H9 (cell line): ENCODE measurements around the gene DOK5. TPM values are rescaled to one million over a fixed set of nuclear protein-coding genes. Genes with fewer than 3 reads are reported as not detected.

ENCODE experiments used
- DNase-seq: peaks from one replicate; pipeline ENCODE4 v3.0.0-alpha.2; 2017
- H2AFZ ChIP-seq: one replicate; pipeline ENCODE4 v1.6.1; 2013; ENCODE audit warnings: mild to moderate bottlenecking, low read length, control low read depth, moderate library complexity
- H2AK5ac ChIP-seq: 2 replicates; pipeline ENCODE4 v1.6.1; 2013; ENCODE audit warnings: low read length, control low read depth, mixed read lengths; ENCODE audit not compliant: insufficient read length
- H2BK120ac ChIP-seq: one replicate; pipeline ENCODE4 v1.6.1; 2013; ENCODE audit warnings: low read depth, mild to moderate bottlenecking, low read length, control low read depth, inconsistent platforms; ENCODE audit not compliant: poor library complexity, severe bottlenecking
- H2BK12ac ChIP-seq: 2 replicates; pipeline ENCODE4 v1.6.1; 2013; ENCODE audit warnings: low read length, control low read depth, mixed read lengths, low read depth; ENCODE audit not compliant: insufficient read length
- H2BK15ac ChIP-seq: 2 replicates; pipeline ENCODE4 v1.6.1; 2013; ENCODE audit warnings: low read depth, low read length, control low read depth
- H2BK20ac ChIP-seq: one replicate; pipeline ENCODE4 v1.6.1; 2013; ENCODE audit warnings: low read depth, mild to moderate bottlenecking, low read length, control low read depth, inconsistent platforms; ENCODE audit not compliant: poor library complexity, severe bottlenecking
- H2BK5ac ChIP-seq: 2 replicates; pipeline ENCODE4 v1.6.1; 2013; ENCODE audit warnings: low read length, control low read depth, mixed read lengths; ENCODE audit not compliant: insufficient read length
- H3K14ac ChIP-seq: 2 replicates; pipeline ENCODE4 v1.6.1; 2013; ENCODE audit warnings: low read length, control low read depth; ENCODE audit not compliant: insufficient read depth
- H3K18ac ChIP-seq: 2 replicates; pipeline ENCODE4 v1.6.1; 2013; ENCODE audit warnings: low read depth, mild to moderate bottlenecking, mixed read lengths, low read length, control low read depth; ENCODE audit not compliant: insufficient read length
- H3K23ac ChIP-seq: 2 replicates; pipeline ENCODE4 v1.6.1; 2013; ENCODE audit warnings: low read length, control low read depth, mixed read lengths, low read depth; ENCODE audit not compliant: insufficient read length
- H3K23me2 ChIP-seq: 2 replicates; pipeline ENCODE4 v1.6.1; 2013; ENCODE audit warnings: low read depth, mild to moderate bottlenecking, mixed read lengths, low read length, control low read depth; ENCODE audit not compliant: insufficient read length, poor library complexity, severe bottlenecking
- H3K27ac ChIP-seq: 2 replicates; pipeline ENCODE4 v1.5.1; 2013; ENCODE audit warnings: low read length, control low read depth, mixed read lengths, low read depth; ENCODE audit not compliant: insufficient read length
- H3K27me3 ChIP-seq: 2 replicates; pipeline ENCODE4 v1.6.1; 2013; ENCODE audit warnings: low read length, control low read depth, inconsistent platforms; ENCODE audit not compliant: insufficient read depth
- H3K4ac ChIP-seq: 2 replicates; pipeline ENCODE4 v1.6.1; 2013; ENCODE audit warnings: low read depth, mild to moderate bottlenecking, control low read depth, inconsistent platforms, low read length, moderate library complexity
- H3K4me1 ChIP-seq: 2 replicates; pipeline ENCODE4 v1.6.1; 2013; ENCODE audit warnings: low read length, control low read depth, inconsistent platforms; ENCODE audit not compliant: insufficient read depth
- H3K4me2 ChIP-seq: 2 replicates; pipeline ENCODE4 v1.6.1; 2013; ENCODE audit warnings: low read length, control low read depth, mixed read lengths; ENCODE audit not compliant: insufficient read length, insufficient read depth
- H3K56ac ChIP-seq: 2 replicates; pipeline ENCODE4 v1.6.1; 2013; ENCODE audit warnings: low read depth, mild to moderate bottlenecking, mixed read lengths, low read length, control low read depth; ENCODE audit not compliant: insufficient read length
- H3K79me1 ChIP-seq: 2 replicates; pipeline ENCODE4 v1.6.1; 2013; ENCODE audit warnings: low read depth, mild to moderate bottlenecking, moderate library complexity, low read length, control low read depth, inconsistent platforms; ENCODE audit not compliant: insufficient read depth, poor library complexity, severe bottlenecking
- H3K79me2 ChIP-seq: 2 replicates; pipeline ENCODE4 v1.6.1; 2013; ENCODE audit warnings: low read length, control low read depth, inconsistent platforms; ENCODE audit not compliant: insufficient read depth
- H3K9ac ChIP-seq: 2 replicates; pipeline ENCODE4 v1.6.1; 2013; ENCODE audit warnings: low read length, control low read depth, mixed read lengths; ENCODE audit not compliant: insufficient read length; ENCODE audit errors: extremely low read depth
- H3K9me3 ChIP-seq: one replicate; pipeline ENCODE4 v1.6.1; 2013; ENCODE audit warnings: low read depth, low read length, inconsistent platforms; ENCODE audit not compliant: control insufficient read depth
- H3T11ph ChIP-seq: one replicate; pipeline ENCODE4 v1.6.1; 2013; ENCODE audit warnings: mild to moderate bottlenecking, low read length, control low read depth, inconsistent platforms
- H4K20me1 ChIP-seq: one replicate; pipeline ENCODE4 v1.6.1; 2013; ENCODE audit not compliant: control insufficient read depth, insufficient read length, insufficient read depth
- H4K5ac ChIP-seq: 2 replicates; pipeline ENCODE4 v1.6.1; 2013; ENCODE audit warnings: low read depth, mild to moderate bottlenecking, mixed read lengths, low read length, control low read depth; ENCODE audit not compliant: insufficient read length
- H4K8ac ChIP-seq: replicated peaks from 2 replicates; pipeline ENCODE4 v1.6.1; 2013; ENCODE audit warnings: low read length, control low read depth, mixed read lengths, low read depth; ENCODE audit not compliant: insufficient read length
- H4K91ac ChIP-seq: 2 replicates; pipeline ENCODE4 v1.6.1; 2013; ENCODE audit warnings: low read depth, mild to moderate bottlenecking, moderate library complexity, mixed read lengths, low read length, control low read depth; ENCODE audit not compliant: insufficient read length
- H3K27ac Mint-ChIP-seq, 3 experiments: 2 replicates in 2 of 3; 3 replicates in 1 of 3; pipeline ENCODE4 v1.8.0; 2020 to 2021; ENCODE audit warnings: mixed read lengths in 3 of 3, mild to moderate bottlenecking in 1 of 3, moderate library complexity in 1 of 3
- H3K27me3 Mint-ChIP-seq: 2 replicates; pipeline ENCODE4 v1.8.0; 2021; ENCODE audit warnings: low read depth, mild to moderate bottlenecking, moderate library complexity, mixed read lengths
- H3K36me3 Mint-ChIP-seq, 3 experiments: 2 replicates in 2 of 3; 3 replicates in 1 of 3; pipeline ENCODE4 v1.8.0; 2020 to 2021; ENCODE audit warnings: low read depth in 3 of 3, mixed read lengths in 3 of 3; ENCODE audit not compliant: insufficient read depth in 1 of 3
- H3K4me1 Mint-ChIP-seq, 2 experiments: 2 replicates each; pipeline ENCODE4 v1.8.0; 2020; ENCODE audit warnings: mixed read lengths in 2 of 2
- H3K4me3 Mint-ChIP-seq, 2 experiments: 2 replicates in 1 of 2; 3 replicates in 1 of 2; pipeline ENCODE4 v1.8.0; 2020 to 2021; ENCODE audit warnings: mild to moderate bottlenecking in 2 of 2, mixed read lengths in 2 of 2, moderate library complexity in 1 of 2
- H3K9me3 Mint-ChIP-seq, 2 experiments: 2 replicates in 1 of 2; 3 replicates in 1 of 2; pipeline ENCODE4 v1.8.0; 2020; ENCODE audit warnings: mild to moderate bottlenecking in 2 of 2, mixed read lengths in 2 of 2, moderate library complexity in 1 of 2
- CTCF ChIP-seq: fragments of 200-600 bp; sonication (generic); conservative IDR thresholded peaks from 3 replicates; pipeline ENCODE4 v1.8.0; 2021; ENCODE audit warnings: antibody characterized with exemption, mild to moderate bottlenecking
- WGBS: extraction: QIAGEN DNeasy Blood & Tissue Kit; methylation state at CpG from one replicate; pipeline ENCODE4 v1.1.7; 2013; ENCODE audit warnings: missing lambda C conversion rate, low lambda C conversion rate, mixed read lengths; ENCODE audit not compliant: insufficient read length; ENCODE audit errors: extremely low coverage; 5-methylcytosine and 5-hydroxymethylcytosine counted together
- total RNA-seq: library from RNA; stranded (reverse); gene quantifications from 2 replicates; pipeline ENCODE4 v1.2.1, GENCODE V29; 2021

DOK5 gene
- total RNA-seq, 1 experiment from 2014 or later = 4.5 TPM

DNA sequence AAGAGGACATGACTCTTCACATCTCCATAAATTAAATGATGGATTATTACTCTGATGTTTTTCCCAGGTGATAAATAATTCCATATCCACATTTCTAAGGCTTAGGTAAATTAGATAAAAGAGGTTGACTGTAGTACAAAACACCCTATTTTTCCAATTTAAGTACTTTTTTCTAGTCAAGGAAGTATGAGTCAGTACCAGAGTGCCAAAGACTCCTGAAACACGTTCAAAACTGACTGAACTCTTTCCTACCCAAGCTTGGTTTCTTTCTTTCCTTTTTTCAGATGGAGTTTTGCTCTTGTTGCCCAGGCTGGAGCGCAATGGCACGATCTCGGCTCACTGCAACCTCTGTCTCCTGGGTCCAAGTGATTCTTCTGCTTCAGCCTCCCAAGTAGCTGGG, 85.0 kb downstream of the DOK5 start:
- Histone ChIP-seq H2BK20ac (no peak overlapping the region), H3K23me2 (no peaks in the 10 kb centered on the region), H2BK120ac (no peak overlapping the region), H2BK15ac (no peak overlapping the region), H4K8ac (no peak overlapping the region), H3K4me2 (no peak overlapping the region), H3K27me3 (no peaks in the 10 kb centered on the region), H4K20me1 (no peaks in the 10 kb centered on the region), H3K27ac (no peak overlapping the region), H3T11ph (no peak overlapping the region), H3K4ac (no peak overlapping the region), H2AFZ (no peak overlapping the region), H3K79me1 (no peaks in the 10 kb centered on the region), H3K56ac (no peak overlapping the region), H3K79me2 (no peaks in the 10 kb centered on the region), H4K91ac (no peak overlapping the region), H3K4me1 (no peaks in the 10 kb centered on the region), H3K23ac (no peak overlapping the region), H2BK12ac (no peak overlapping the region), H3K14ac (no peak overlapping the region), H3K18ac (no peak overlapping the region), H2BK5ac (no peak overlapping the region), H4K5ac (no peak overlapping the region), H3K9me3 (no peaks in the 10 kb centered on the region), H2AK5ac (no peak overlapping the region), H3K9ac (no peak overlapping the region)
- Mint-ChIP-seq H3K27ac (no peak overlapping the region), H3K9me3 (no peaks in the 10 kb centered on the region), H3K4me1 (peaks cover 5 to 6% of the 10 kb centered on the region in 2 experiments), H3K36me3 (peaks cover 0 to 5% (median 4%) of the 10 kb centered on the region in 3 experiments; a peak in 3 of 7 replicates), H3K4me3 (no peak overlapping the region), H3K27me3 (no peaks in the 10 kb centered on the region; the same call in 1 of the 2 replicates)
- no CpG with 5 or more reads among the region's 4 CpGs for WGBS
- no peak for DNase-seq
- TF ChIP-seq CTCF = no peak
